ENCODE measurements around the gene PHACTR1.
"Not testable (repeated sequence)": the region's sequence is repeated elsewhere in the genome, so short reads cannot be mapped to it uniquely, and the experiment has no call there.

PHACTR1 gene

DNA sequence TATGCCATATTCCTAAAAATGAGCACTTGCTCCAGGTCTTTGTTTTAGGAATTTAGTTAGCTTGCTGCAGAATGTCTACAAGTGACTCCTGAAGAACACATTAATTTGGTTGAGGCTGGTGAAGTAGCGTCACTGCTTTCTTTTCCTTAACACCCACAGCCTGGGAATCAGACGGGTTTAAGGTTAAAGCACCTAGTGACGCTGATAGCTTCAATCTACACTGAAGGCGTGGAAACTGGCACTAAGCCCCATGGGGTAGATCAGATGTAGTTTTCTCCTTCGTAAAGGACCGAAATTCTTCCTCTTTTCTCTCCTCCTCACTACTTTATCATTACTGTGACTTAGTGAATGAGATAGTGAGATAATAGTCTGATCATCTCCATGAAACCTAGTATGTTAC is 521.5 kb downstream of the PHACTR1 start:
- no peak for DNase-seq (ENCODE audit: low read depth)

DNA sequence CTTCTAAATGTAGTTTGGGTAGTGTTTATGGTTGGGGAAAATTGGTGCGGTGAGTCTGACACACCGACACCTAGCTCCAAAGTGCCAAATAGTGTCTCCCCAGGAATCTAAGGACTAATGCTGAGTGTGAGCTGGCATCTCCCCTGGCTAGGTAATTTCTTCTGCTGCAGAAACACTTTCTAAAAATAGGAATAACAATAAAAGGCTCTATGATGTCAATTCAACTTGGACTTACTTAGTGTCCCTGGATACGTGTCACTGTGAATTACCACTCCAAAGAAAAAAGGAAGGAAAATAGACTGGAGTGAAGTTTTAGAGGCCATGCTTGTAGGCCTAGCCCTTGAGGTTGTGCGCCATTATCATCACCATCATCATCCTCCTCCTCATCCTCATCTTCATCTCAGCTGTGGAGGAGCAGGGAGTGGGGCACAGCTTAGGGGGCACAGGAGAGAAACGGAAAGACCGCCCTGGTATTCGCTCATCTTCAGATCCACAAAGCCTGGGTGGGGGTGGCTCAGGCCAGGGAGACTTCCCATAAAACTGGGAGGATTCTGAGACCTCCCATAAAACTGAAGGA is 522.2 kb downstream of the PHACTR1 start:
- DNase-seq (ENCODE audit: low read depth) = no peak

DNA sequence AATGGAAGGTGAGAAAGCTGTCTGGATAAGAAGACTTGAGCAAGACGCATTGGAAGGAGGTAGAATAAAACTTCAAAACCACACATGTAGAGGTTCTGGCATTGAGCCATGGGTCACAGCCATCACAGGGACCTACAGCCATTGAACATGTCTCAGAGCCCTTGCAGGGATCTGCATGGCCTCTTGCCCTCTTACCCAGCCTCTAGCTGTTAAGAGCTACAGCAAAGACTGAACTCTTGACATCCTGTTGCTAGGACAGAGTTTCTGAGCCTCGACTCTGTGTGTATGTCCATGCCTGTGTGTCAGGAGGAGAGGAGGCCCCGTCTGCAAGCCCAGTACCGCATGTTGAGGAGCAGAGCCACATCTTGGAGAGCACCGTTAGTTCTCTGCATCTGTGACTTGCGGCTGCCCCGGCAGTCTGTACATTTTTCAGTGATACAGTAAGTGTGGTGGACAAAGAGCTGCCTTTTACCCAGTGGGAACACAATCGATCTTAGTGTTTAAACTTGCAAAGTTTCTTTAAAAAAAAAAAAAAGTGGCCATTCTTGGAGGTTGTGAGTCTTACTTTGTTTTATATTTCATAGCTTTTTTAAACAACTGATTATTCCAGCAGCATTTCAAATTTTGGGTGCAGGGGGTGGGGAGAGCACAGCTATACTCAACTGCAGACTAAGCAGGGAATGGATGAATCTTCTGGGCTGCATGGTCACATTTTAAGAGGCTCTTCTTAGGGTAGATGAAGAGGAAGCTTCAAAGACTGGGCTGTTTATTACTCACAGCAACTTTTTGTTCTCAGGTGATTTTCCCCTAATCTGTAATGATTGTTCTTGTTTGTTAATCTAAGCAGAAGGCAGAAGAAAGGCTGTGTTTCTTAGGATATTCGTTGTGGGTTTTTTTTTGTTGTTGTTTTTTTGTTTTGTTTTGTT is 523.2 kb downstream of the PHACTR1 start:
- DNase-seq (ENCODE audit: low read depth) = no peak

DNA sequence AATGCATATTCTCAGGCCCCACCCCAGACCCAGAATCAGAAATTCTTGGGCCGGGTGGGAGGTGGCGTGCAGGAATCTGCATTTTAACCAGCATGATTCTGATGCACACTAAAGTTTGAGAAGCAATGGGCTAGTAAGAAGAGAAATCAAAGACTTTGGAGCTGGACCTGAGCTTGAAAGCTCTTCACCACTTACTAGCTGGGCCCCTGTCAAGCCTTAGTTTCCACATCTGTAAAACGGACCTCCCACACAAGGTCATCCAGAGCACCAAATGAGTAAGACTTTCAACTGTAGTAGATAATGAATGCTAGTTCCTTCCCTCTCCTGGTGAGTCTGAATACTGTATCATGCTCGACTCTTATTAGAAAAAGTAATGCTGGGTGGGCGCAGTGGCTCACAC is 524.8 kb downstream of the PHACTR1 start:
- no peak for DNase-seq (ENCODE audit: low read depth)

DNA sequence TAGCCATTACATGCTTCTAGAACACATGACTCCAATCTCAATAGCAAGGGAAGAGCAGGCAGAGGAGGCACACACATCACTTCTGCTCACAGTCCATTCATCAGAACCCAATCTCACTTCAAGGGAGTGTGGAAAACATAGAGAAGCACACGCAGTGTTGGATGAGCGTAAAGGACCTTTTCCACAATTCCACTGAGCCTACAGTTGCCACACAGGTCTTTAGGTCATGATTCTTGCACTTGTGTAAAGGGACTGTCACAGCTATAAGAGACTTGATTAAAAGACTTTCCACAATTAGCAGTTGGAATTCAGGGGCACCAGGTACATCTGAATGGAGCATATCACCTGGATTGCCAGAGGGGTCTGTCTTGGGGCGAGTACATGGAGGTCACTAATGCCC is 525.6 kb downstream of the PHACTR1 start:
- DNase-seq (ENCODE audit: low read depth) = no peak

DNA sequence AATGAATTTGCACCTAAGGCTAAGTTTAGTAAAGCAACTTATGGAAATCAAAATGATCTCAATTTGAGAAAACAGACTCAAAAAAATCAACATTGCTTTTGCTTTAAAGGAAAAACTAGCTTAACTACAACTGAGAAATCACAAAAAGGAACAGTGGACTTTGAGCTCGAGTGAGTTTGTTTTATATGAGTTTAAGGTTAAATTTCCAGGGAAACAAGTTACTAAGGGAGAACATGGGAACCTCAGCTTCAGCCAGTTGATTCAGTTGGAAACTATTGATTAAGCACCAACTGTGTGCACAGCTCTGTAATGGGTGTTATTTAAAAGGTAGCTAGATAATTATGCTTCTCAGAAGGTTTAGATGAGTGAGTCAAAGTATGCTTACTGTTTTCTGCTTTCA is 526.0 kb downstream of the PHACTR1 start:
- DNase-seq (ENCODE audit: low read depth) = no peak

DNA sequence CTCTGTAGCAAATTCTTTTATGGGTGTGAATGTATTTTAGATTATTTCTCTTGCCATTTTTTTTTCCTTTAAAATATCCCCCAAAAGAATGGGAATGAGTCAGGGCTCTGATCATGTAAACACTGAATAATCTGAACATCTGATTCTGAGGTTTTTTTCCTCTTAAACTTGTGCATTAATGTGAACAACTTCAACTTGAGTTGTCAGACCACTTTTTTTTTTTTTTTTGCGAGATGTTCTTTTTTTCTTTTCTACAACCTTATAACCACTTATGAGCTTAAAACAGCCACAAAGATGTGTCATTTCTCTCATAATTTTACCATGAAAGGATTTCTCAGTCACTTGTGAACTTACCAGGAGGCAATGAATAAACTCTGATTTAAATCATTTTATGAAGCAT is 526.5 kb downstream of the PHACTR1 start:
- no peak for DNase-seq (ENCODE audit: low read depth)

DNA sequence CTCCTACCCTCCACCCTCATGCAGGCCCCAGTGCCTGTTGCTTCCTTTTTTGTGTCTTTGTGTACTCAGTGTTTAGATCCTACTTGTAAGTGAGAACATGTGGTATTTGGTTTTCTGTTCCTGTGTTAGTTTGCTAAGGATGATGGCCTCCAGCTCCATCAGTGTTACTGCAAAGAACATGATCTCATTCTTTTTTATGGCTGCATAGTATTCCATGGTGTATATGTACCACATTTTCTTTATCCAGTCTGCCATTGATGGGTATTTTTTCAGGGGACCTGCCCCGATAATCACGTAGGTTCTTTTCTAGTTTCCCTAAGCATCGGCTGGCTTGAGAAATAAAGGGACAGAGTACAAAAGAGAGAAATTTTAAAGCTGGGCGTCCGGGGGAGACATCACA is 527.2 kb downstream of the PHACTR1 start:
- DNase-seq (ENCODE audit: low read depth) = not testable (repeated sequence)

DNA sequence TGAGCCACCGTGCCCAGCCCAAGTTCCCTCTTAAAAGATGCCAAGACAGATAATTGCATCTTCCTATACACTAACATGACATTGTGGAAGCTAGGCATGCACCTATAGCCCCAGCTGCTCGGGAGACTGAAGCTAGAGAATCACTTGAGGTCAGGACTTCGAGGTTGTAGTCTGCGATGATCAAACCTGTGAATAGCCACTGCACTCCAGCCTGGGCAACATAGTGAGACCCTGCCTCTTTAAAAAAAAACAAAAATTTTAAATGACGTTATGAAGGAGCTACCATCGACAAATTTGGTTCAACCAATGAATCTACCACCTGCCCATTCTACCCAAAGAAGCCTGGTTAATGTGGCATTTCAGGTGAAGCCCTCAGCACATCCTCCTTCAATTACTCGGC is 531.1 kb downstream of the PHACTR1 start:
- DNase-seq (ENCODE audit: low read depth) = no peak

DNA sequence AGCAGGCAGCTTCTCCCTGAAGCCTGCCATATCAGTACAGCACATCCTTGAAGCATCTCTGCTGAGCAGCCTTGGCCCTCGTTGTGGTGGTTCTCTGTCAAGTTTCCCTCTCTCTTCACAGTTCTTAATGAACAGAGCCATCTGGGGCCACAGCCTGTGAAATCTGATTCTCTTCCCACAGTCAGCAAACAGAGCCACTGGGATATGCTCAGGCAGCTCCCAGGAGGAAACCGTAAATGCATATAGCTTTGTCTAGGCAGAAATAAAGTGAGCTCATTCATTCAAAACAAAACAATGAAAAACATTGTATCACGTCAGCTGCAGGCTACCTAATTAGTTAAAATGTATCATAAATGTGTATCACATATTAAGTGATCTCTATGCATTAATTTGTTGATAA is 531.5 kb downstream of the PHACTR1 start:
- DNase-seq (ENCODE audit: low read depth) = no peak

DNA sequence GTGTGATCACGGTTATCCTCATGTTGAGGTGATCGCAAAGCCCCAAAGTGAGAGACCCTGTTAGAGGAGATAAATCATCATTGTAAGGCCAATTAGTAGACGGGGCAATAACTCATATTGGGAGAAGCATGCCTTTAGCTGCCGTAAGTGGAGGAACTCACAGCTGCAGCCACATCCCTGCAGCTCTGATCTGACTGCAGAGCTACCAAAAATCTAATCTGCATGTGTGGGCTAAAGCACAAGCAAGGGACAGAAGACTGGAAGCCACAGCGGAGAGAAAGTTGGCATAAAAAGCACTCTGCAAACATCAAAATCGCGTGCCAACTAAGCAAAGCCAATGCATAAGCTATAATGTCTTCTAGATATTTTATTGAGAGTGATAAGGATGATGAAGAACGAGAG is 532.0 kb downstream of the PHACTR1 start:
- no peak for DNase-seq (ENCODE audit: low read depth)

DNA sequence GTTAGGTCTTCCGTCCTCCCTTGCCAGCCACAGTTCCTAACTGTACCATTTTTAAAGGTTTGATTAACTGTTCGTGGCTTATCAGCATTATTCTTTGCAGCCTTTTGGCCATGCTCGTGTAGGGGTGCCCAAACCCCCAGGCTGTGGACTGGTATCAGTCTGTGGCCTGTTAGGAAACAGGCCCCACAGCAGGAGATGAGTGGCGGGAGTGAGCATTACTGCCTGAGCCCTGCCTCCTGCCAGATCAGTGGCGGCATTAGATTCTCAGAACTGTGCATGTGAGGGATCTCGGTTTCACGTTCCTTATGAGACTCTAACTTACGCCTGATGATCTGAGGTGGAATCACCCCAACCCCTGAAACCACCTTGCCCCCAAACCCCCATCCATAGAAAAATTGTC is 532.4 kb downstream of the PHACTR1 start:
- DNase-seq (ENCODE audit: low read depth) = no peak

DNA sequence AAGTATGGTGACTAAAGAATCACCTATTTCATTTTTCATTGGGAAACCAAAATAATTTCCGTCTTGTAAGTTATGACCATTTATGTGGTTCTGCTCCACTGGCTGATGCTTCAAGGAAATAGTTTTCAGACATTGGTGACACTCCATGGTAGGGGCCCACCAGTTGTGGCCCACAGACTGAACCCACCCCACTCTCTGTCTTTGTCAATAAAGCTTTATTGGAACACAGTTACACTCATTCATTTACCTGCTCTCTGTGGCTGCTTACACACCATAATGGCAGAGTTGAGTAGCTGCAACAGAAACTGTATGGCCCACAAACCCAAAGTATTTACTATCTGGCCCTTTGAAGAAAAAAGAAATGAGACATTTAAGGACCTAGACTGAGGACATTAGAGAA is 533.2 kb downstream of the PHACTR1 start:
- DNase-seq (ENCODE audit: low read depth) = no peak

DNA sequence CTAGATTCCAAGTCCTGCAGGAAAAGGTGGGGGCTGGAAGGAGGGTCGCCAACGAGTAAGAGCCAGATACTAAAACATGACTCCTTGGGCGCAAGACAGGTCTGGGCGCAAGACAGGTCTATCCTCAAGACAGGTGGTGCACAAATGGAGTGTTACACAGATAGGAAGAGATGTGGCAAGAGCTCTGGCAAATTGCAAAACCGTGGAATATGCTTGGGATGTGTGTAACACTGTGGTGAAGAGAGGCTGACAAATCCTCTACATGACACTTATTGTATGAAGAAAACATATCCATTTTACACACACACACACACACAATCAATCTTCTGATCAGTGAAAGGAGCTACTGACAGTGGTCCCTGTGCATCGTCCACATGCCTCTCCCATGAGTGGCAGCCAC is 534.1 kb downstream of the PHACTR1 start:
- DNase-seq (ENCODE audit: low read depth) = no peak

DNA sequence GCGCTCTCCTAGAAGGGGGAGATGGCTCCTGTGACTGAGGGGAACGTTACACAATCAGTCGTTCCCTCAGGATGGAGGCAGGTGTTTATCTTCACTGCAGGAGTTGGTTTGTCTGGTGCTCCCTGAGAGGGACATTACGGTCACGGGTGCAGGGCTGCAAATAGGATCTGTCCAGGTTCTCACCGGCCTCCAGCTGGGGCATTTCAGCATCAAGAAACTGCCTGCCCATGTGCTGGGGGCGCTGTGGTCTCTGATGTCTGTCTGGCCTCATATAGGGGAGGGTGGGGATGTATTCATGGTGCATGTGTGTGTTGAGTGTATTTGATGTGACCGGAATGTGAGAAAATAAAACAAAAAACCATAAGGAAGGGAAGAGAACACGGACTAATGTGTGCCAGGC is 534.7 kb downstream of the PHACTR1 start:
- DNase-seq (ENCODE audit: low read depth) = no peak

DNA sequence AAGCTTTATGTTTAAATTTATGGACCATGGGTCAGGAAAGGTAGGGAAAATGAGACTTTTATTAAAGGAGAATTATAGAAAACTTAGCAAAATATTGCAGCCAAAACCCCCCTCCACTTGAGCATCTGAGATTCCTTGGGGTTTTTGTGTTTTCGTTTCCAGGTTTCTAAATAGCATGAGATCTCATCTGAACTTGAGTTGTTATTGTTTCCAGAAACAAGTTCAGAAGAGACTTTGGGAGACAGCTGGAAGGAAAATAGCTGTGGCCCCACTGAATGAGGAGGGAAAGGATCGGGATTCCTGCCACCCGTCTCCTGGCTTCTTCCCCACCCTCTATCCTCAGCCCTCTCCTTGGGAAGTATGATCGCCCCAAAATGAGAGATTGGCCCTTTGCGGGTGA is 536.2 kb downstream of the PHACTR1 start:
- DNase-seq (ENCODE audit: low read depth) = no peak

DNA sequence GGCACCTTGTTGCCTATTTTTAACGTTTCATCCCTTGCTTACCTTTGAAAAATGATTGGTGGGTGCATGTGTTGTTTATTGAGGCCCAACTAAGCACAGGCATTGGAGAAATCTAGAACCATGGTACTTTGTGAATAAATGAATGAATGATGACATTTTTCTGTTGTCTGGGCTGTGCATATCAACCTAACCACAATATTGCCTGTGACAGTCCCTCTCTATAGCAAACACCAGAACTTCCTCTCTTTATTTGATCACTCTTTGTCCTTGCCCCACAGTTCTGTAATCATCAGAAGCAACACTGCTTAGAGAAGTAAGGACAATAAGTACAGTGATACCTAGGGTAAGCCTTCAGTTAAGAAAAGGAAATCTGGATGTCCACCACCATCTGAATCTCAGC is 536.7 kb downstream of the PHACTR1 start:
- no peak for DNase-seq (ENCODE audit: low read depth)

DNA sequence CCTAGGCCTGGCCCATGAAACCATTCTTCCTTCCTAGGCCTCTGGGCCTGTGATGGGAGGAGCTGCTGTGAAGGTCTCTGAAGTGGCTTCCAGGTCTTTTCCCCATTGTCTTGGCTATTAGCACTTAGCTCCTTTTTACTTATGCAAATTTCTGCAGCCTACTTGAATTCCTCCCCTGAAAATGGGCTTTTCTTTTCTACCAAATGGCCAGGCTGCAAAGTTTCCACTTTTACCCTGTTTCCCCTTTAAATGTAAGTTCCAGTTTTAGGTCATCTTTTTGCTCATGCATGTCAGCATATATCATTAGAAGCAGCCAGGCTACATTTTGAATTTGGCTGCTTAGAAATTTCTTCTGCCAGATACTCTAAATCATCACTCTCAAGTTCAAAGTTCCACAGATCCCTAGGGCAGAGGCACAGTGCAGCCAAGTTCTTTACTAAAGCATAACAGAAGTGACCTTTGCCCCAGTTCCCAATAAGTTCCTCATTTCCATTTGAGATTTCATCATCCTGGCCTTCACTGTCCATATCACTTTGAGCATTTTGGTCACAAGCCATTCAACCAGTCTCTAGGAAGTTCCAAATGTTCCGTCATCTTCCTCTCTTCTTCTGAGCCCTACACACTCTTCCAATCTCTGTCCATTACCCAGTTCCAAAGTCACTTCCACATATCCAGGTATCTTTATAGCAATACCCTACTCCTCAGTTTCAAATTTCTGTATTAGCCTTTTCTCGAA is 539.9 kb downstream of the PHACTR1 start:
- DNase-seq (ENCODE audit: low read depth) = no peak

DNA sequence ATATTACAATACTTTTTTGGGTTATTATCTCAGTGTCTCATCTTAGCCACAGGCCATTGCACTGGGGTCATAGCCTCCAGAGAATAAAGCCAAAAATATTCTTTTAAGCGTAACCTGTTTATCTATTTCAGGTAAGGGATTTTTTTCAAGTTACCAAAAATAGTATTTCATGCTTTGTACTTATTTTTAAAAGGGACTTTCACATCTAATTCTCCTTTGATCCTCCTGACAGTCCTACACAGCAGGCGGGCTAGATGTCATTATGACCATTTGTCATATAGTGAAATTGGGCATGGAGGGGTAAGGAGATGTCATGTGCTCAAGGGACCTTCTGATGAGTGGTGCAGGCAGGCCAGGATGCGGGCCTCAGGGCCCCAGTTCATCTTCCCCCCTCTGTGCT is 542.8 kb downstream of the PHACTR1 start:
- no peak for DNase-seq (ENCODE audit: low read depth)

DNA sequence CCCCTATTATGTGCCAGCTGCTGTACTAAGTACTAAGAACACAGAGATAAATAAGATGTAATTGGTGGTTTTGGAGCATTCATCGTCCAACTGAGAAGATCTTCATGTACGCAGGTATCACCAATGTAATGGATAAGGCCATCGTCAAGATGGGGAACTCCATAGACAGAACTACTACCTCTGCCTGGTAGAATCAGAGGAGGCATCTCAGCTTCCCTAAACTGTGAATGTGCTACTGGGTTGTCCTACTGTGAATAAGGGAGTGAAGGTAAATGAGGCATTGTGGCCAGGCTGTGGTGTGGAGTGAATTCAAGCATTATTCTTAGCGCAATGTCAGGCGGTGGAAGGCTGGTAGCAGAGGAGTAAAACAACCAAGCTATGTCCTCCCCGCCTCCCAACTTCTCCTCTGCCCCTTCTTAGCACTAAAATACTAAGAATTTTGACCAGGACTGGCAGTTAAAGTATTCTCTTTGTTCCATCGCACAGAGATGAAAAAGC is 543.6 kb downstream of the PHACTR1 start:
- DNase-seq (ENCODE audit: low read depth) = no peak

DNA sequence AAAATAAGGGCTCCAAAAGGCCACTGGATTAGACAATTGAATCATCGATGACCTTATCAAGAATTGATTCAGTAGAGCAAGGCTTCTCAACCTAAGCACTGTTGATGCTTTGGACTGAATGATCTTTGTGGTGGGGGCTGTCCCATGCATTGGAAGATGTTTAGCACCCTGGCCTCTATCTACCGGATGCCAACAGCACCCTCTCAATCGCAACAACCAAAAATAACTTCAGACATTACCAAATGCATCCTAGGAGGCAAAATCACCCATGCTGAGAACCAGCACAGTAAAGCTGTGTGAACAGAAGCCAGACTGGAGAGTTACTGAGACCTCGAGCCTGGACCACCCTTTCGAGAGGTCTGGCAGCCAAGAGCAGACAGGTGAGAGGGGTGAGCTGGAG is 544.3 kb downstream of the PHACTR1 start:
- DNase-seq (ENCODE audit: low read depth) = no peak

DNA sequence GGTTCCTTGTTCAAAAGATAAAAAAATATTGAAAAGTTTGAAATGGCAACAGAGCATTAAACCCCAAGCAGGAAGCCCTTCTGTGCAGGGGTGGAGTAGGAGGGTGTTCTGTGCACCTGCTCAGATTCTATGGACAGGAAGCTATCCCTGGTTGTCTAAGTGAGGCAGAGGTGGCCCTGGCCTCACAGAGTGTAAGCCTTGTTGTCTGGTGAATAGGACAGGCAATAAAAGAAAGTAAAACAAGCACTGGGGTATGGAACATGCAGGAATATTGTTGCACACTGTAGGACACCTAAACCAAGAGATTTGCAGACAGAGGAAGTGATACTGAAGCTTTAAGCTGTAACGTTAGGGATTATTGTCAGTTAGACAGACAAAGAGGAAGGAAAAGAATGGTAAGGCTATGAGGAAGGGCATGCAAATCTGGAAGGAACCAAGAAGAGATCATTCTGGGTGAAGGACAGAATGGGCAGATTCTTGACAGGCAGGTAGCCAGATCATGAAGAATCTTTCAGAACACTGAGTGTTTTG is 545.0 kb downstream of the PHACTR1 start:
- DNase-seq (ENCODE audit: low read depth) = no peak
